ENCODE results near the gene ABCB6.

Gene ABCB6

GRCh38 chr2:219219784-219220532 is 1.2 kb upstream of the ABCB6 start:
- H3K27me3 ChIP-seq (ENCODE audit: control insufficient read depth in 1 of 2, insufficient read depth in 2 of 2, low read length in 2 of 2), result no peaks in the 10 kb centered on the region
- peak overlapping the region; percentile 93 for H3K27ac ChIP-seq (ENCODE audit: low read depth, low read length)
- no peaks in the 10 kb centered on the region for H3K9me3 ChIP-seq (ENCODE audit: low read length)
- peaks cover 69% of the 10 kb centered on the region for H3K36me3 ChIP-seq (ENCODE audit: insufficient read depth, low read length)
- peak overlapping the region; percentile 76 for H3K9ac ChIP-seq (ENCODE audit: low read length)
- H3K4me1 ChIP-seq (ENCODE audit: insufficient read depth, low read length), result peaks cover 26% of the 10 kb centered on the region
- H3K4me3 ChIP-seq (ENCODE audit: low read depth in 1 of 2, low read length in 2 of 2), result peak overlapping the region in 1 of 2 donors; percentile 58

- peak overlapping the region; percentile 50 to 58 for H3K4me3 ChIP-seq (ENCODE audit: low read depth in 1 of 2, low read length in 2 of 2)
- H3K36me3 ChIP-seq (ENCODE audit: insufficient read depth, low read length), result peaks cover 67% of the 10 kb centered on the region
- H3K27ac ChIP-seq (ENCODE audit: low read depth, low read length), result peak overlapping the region; percentile 93
- peaks cover 26% of the 10 kb centered on the region for H3K4me1 ChIP-seq (ENCODE audit: insufficient read depth, low read length)
- H3K9ac ChIP-seq (ENCODE audit: low read length), result no peak overlapping the region
- no peaks in the 10 kb centered on the region for H3K27me3 ChIP-seq (ENCODE audit: control insufficient read depth in 1 of 2, insufficient read depth in 2 of 2, low read length in 2 of 2)
- H3K9me3 ChIP-seq (ENCODE audit: low read length), result no peaks in the 10 kb centered on the region
Measured at GRCh38 chr2:219218217-219218731, 484 bp downstream of the ABCB6 start.

- Histone ChIP-seq H3K9ac (ENCODE audit: low read length) (no peak overlapping the region), H3K9me3 (ENCODE audit: low read length) (no peaks in the 10 kb centered on the region), H3K27me3 (ENCODE audit: control insufficient read depth in 1 of 2, insufficient read depth in 2 of 2, low read length in 2 of 2) (no peaks in the 10 kb centered on the region), H3K4me3 (ENCODE audit: low read depth in 1 of 2, low read length in 2 of 2) (no peak overlapping the region), H3K27ac (ENCODE audit: low read depth, low read length) (no peak overlapping the region), H3K36me3 (ENCODE audit: insufficient read depth, low read length) (peaks cover 57% of the 10 kb centered on the region), H3K4me1 (ENCODE audit: insufficient read depth, low read length) (peaks cover 26% of the 10 kb centered on the region)
Measured at GRCh38 chr2:219216535-219216915, 2.2 kb downstream of the ABCB6 start.

- Histone ChIP-seq H3K36me3 (ENCODE audit: insufficient read depth, low read length) (peaks cover 52% of the 10 kb centered on the region), H3K4me1 (ENCODE audit: insufficient read depth, low read length) (peaks cover 26% of the 10 kb centered on the region), H3K27ac (ENCODE audit: low read depth, low read length) (no peak overlapping the region), H3K9ac (ENCODE audit: low read length) (no peak overlapping the region), H3K9me3 (ENCODE audit: low read length) (no peaks in the 10 kb centered on the region), H3K27me3 (ENCODE audit: control insufficient read depth in 1 of 2, insufficient read depth in 2 of 2, low read length in 2 of 2) (no peaks in the 10 kb centered on the region), H3K4me3 (ENCODE audit: low read depth in 1 of 2, low read length in 2 of 2) (no peak overlapping the region)
Measured at GRCh38 chr2:219215871-219216534, 2.8 kb downstream of the ABCB6 start.

GRCh38 chr2:219214786-219215185 is 4.0 kb downstream of the ABCB6 start:
- Histone ChIP-seq H3K27ac (ENCODE audit: low read depth, low read length) (no peak overlapping the region), H3K4me3 (ENCODE audit: low read depth in 1 of 2, low read length in 2 of 2) (no peak overlapping the region), H3K9ac (ENCODE audit: low read length) (no peak overlapping the region), H3K9me3 (ENCODE audit: low read length) (no peaks in the 10 kb centered on the region), H3K27me3 (ENCODE audit: control insufficient read depth in 1 of 2, insufficient read depth in 2 of 2, low read length in 2 of 2) (no peaks in the 10 kb centered on the region), H3K36me3 (ENCODE audit: insufficient read depth, low read length) (peaks cover 51% of the 10 kb centered on the region), H3K4me1 (ENCODE audit: insufficient read depth, low read length) (peaks cover 25% of the 10 kb centered on the region)

GRCh38 chr2:219214141-219214540 is 4.6 kb downstream of the ABCB6 start:
- H3K36me3 ChIP-seq (ENCODE audit: insufficient read depth, low read length), result peaks cover 57% of the 10 kb centered on the region
- no peak overlapping the region for H3K4me3 ChIP-seq (ENCODE audit: low read depth in 1 of 2, low read length in 2 of 2)
- no peaks in the 10 kb centered on the region for H3K27me3 ChIP-seq (ENCODE audit: control insufficient read depth in 1 of 2, insufficient read depth in 2 of 2, low read length in 2 of 2)
- H3K4me1 ChIP-seq (ENCODE audit: insufficient read depth, low read length), result peaks cover 18% of the 10 kb centered on the region
- no peak overlapping the region for H3K9ac ChIP-seq (ENCODE audit: low read length)
- no peaks in the 10 kb centered on the region for H3K9me3 ChIP-seq (ENCODE audit: low read length)
- H3K27ac ChIP-seq (ENCODE audit: low read depth, low read length), result no peak overlapping the region

- no peak overlapping the region for H3K9ac ChIP-seq (ENCODE audit: low read length)
- no peak overlapping the region for H3K27ac ChIP-seq (ENCODE audit: low read depth, low read length)
- peaks cover 16% of the 10 kb centered on the region for H3K4me1 ChIP-seq (ENCODE audit: insufficient read depth, low read length)
- no peak overlapping the region for H3K4me3 ChIP-seq (ENCODE audit: low read depth in 1 of 2, low read length in 2 of 2)
- H3K27me3 ChIP-seq (ENCODE audit: control insufficient read depth in 1 of 2, insufficient read depth in 2 of 2, low read length in 2 of 2), result no peaks in the 10 kb centered on the region
- no peaks in the 10 kb centered on the region for H3K9me3 ChIP-seq (ENCODE audit: low read length)
- peaks cover 63% of the 10 kb centered on the region for H3K36me3 ChIP-seq (ENCODE audit: insufficient read depth, low read length)
Measured at GRCh38 chr2:219213486-219214071, 5.2 kb downstream of the ABCB6 start.

- H3K36me3 ChIP-seq (ENCODE audit: insufficient read depth, low read length), result peaks cover 68% of the 10 kb centered on the region
- no peak overlapping the region for H3K27ac ChIP-seq (ENCODE audit: low read depth, low read length)
Measured at GRCh38 chr2:219213026-219213415, 5.7 kb downstream of the ABCB6 start.

GRCh38 chr2:219210886-219211362 is 7.8 kb downstream of the ABCB6 start:
- H3K27me3 ChIP-seq (ENCODE audit: control insufficient read depth in 1 of 2, insufficient read depth in 2 of 2, low read length in 2 of 2), result no peaks in the 10 kb centered on the region
- no peaks in the 10 kb centered on the region for H3K9me3 ChIP-seq (ENCODE audit: low read length)
- no peak overlapping the region for H3K9ac ChIP-seq (ENCODE audit: low read length)
- no peak overlapping the region for H3K4me3 ChIP-seq (ENCODE audit: low read depth in 1 of 2, low read length in 2 of 2)
- peaks cover 18% of the 10 kb centered on the region for H3K4me1 ChIP-seq (ENCODE audit: insufficient read depth, low read length)
- H3K27ac ChIP-seq (ENCODE audit: low read depth, low read length), result no peak overlapping the region
- peaks cover 62% of the 10 kb centered on the region for H3K36me3 ChIP-seq (ENCODE audit: insufficient read depth, low read length)

More at GRCh38 chr2:219213026-219213415, 5.7 kb downstream of the ABCB6 start:
- Histone ChIP-seq H3K27me3 (ENCODE audit: control insufficient read depth in 1 of 2, insufficient read depth in 2 of 2, low read length in 2 of 2) (no peaks in the 10 kb centered on the region), H3K4me3 (ENCODE audit: low read depth in 1 of 2, low read length in 2 of 2) (no peak overlapping the region), H3K4me1 (ENCODE audit: insufficient read depth, low read length) (peaks cover 21% of the 10 kb centered on the region), H3K9ac (ENCODE audit: low read length) (no peak overlapping the region), H3K9me3 (ENCODE audit: low read length) (no peaks in the 10 kb centered on the region)

GRCh38 chr2:219210196-219210885 is 8.4 kb downstream of the ABCB6 start:
- H3K9ac ChIP-seq (ENCODE audit: low read length), result no peak overlapping the region
- peaks cover 56% of the 10 kb centered on the region for H3K36me3 ChIP-seq (ENCODE audit: insufficient read depth, low read length)
- no peaks in the 10 kb centered on the region for H3K9me3 ChIP-seq (ENCODE audit: low read length)
- H3K4me3 ChIP-seq (ENCODE audit: low read depth in 1 of 2, low read length in 2 of 2), result no peak overlapping the region
- no peak overlapping the region for H3K27ac ChIP-seq (ENCODE audit: low read depth, low read length)
- H3K4me1 ChIP-seq (ENCODE audit: insufficient read depth, low read length), result peaks cover 20% of the 10 kb centered on the region
- H3K27me3 ChIP-seq (ENCODE audit: control insufficient read depth in 1 of 2, insufficient read depth in 2 of 2, low read length in 2 of 2), result no peaks in the 10 kb centered on the region

Measured in muscle layer of colon (tissue), 2 donors.